ENCODE measurements around the gene ZNF804B. TPM values are rescaled to one million over a fixed set of nuclear protein-coding genes. Genes with fewer than 3 reads are reported as not detected.

ZNF804B gene
- total RNA-seq, 1 donor from 2014 or later: not detected

DNA sequence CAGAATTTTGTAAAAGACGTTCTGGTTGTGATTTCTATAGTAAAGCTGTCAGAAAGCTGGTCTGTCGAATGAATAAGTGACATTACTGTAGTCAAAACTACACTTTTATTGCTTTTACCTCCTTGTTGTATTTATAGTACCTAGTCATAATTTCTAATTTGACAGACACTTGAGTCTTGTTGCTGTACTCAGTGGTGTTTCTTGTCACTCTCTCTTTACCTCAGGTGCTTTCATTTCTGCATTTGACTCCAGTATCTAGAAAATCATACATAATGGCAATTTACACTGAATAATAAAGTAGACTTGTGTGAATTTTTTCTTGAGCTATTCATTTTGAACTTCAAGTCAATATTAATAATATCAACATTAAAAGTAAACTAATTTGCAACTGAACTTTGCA lies 293.6 kb downstream of the ZNF804B start:
- no peak overlapping the region for H3K9ac ChIP-seq (ENCODE audit: low read depth in 1 of 3, low read length in 3 of 3)
- no peaks in the 10 kb centered on the region for H3K4me1 ChIP-seq (ENCODE audit: control insufficient read depth in 3 of 3, insufficient read depth in 3 of 3, low read length in 3 of 3)
- no peaks in the 10 kb centered on the region for H3K9me3 ChIP-seq (ENCODE audit: control insufficient read depth in 3 of 3, low read length in 3 of 3)
- no peak overlapping the region for H3K4me3 ChIP-seq (ENCODE audit: low read length in 3 of 3)
- H3K27ac ChIP-seq (ENCODE audit: low read depth, low read length): no peak overlapping the region
- H3K36me3 ChIP-seq (ENCODE audit: control insufficient read depth in 3 of 3, insufficient read depth in 3 of 3, low read length in 3 of 3): no peaks in the 10 kb centered on the region
- no peaks in the 10 kb centered on the region for H3K27me3 ChIP-seq (ENCODE audit: control insufficient read depth in 3 of 3, insufficient read depth in 3 of 3, low read length in 3 of 3)

DNA sequence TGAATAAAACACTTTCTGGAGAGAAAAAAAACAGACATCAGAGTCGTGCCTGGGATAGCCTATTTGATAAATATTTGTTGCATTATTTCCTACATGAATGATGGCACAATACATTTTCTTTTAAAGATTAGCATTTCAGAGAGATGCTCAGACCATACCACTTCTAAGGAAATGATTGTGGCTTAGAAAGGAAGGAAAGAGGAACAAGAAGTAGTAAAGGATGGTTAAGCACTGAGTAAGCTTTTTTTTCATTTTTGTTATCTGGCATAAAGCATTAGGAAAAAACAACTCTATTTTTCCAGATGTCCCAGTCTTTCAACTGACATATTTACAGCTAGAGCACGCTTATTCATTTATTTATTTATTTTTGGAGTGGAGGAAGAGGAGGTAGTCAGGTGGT lies 294.9 kb downstream of the ZNF804B start:
- Histone ChIP-seq H3K27me3 (ENCODE audit: control insufficient read depth in 3 of 3, insufficient read depth in 3 of 3, low read length in 3 of 3) (no peaks in the 10 kb centered on the region), H3K9ac (ENCODE audit: low read depth in 1 of 3, low read length in 3 of 3) (no peak overlapping the region), H3K27ac (ENCODE audit: low read depth, low read length) (no peak overlapping the region)

DNA sequence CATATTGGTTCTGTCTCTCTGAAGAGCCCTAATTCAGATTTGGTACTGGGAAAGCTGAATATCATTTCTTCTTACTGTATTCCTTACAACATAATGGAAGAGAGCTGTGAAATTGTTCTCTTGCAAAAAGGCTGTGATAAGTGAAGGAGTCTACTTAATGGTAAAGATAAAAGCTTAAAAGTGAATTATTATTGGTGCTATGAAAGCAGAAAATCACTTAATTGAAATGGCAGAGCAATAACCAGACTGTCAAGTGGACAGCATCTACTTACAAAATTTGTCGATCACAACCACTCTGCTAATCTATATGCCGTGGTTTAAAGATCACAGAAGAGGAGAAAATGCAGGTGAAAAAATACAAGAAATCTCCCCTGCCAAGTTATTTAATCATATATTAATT lies 300.7 kb downstream of the ZNF804B start:
- Histone ChIP-seq H3K36me3 (ENCODE audit: control insufficient read depth in 3 of 3, insufficient read depth in 3 of 3, low read length in 3 of 3) (no peaks in the 10 kb centered on the region), H3K4me1 (ENCODE audit: control insufficient read depth in 3 of 3, insufficient read depth in 3 of 3, low read length in 3 of 3) (no peaks in the 10 kb centered on the region), H3K4me3 (ENCODE audit: low read length in 3 of 3) (no peak overlapping the region), H3K27ac (ENCODE audit: low read depth, low read length) (no peak overlapping the region), H3K27me3 (ENCODE audit: control insufficient read depth in 3 of 3, insufficient read depth in 3 of 3, low read length in 3 of 3) (no peaks in the 10 kb centered on the region), H3K9ac (ENCODE audit: low read depth in 1 of 3, low read length in 3 of 3) (no peak overlapping the region), H3K9me3 (ENCODE audit: control insufficient read depth in 3 of 3, low read length in 3 of 3) (no peaks in the 10 kb centered on the region)

More for the DNA sequence above, 294.9 kb downstream of the ZNF804B start:
- Histone ChIP-seq H3K9me3 (ENCODE audit: control insufficient read depth in 3 of 3, low read length in 3 of 3) (no peaks in the 10 kb centered on the region), H3K4me3 (ENCODE audit: low read length in 3 of 3) (no peak overlapping the region), H3K36me3 (ENCODE audit: control insufficient read depth in 3 of 3, insufficient read depth in 3 of 3, low read length in 3 of 3) (no peaks in the 10 kb centered on the region), H3K4me1 (ENCODE audit: control insufficient read depth in 3 of 3, insufficient read depth in 3 of 3, low read length in 3 of 3) (no peaks in the 10 kb centered on the region)

DNA sequence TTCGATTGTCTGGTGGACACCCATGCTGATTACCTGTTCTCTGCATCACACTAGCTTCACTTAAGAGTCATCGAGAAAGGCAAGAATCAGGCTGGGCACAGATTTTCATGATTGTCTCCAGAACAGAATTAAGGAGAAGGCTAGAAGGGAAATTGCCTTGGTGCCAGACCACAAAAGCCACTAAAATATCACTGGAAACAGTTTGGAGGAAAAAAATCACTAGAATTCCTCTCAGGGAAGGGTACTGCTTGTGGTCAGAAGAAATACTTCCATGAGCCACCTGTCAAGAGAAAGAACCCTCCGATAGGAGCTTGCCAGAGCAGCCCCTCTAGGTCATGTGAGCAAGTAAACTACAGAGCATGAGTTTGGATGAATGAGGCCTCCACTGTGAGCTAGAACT lies 305.3 kb downstream of the ZNF804B start:
- Histone ChIP-seq H3K4me1 (ENCODE audit: control insufficient read depth in 3 of 3, insufficient read depth in 3 of 3, low read length in 3 of 3) (no peaks in the 10 kb centered on the region), H3K9me3 (ENCODE audit: control insufficient read depth in 3 of 3, low read length in 3 of 3) (no peaks in the 10 kb centered on the region), H3K27me3 (ENCODE audit: control insufficient read depth in 3 of 3, insufficient read depth in 3 of 3, low read length in 3 of 3) (no peaks in the 10 kb centered on the region), H3K27ac (ENCODE audit: low read depth, low read length) (no peak overlapping the region), H3K4me3 (ENCODE audit: low read length in 3 of 3) (no peak overlapping the region), H3K36me3 (ENCODE audit: control insufficient read depth in 3 of 3, insufficient read depth in 3 of 3, low read length in 3 of 3) (no peaks in the 10 kb centered on the region), H3K9ac (ENCODE audit: low read depth in 1 of 3, low read length in 3 of 3) (no peak overlapping the region)

DNA sequence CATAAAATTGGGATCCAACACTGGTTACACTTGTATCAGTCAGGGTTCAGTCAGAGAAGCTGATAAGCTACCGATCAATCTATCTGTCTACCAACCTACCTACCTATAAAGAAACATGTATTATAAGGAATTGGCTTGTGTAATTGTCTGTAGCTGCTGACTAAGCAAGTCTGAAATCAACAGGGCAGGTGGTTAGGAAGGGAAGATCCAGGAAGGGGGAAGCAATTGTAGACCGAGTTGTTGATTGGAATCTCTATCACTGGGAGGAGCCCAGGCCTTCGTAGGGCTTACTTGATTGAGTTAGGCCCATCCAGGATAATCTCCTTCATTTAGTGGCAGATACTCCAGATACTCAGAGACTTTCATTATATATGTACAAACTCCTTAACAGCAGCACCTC lies 307.5 kb downstream of the ZNF804B start:
- Histone ChIP-seq H3K27me3 (ENCODE audit: control insufficient read depth in 3 of 3, insufficient read depth in 3 of 3, low read length in 3 of 3) (no peaks in the 10 kb centered on the region), H3K9ac (ENCODE audit: low read depth in 1 of 3, low read length in 3 of 3) (no peak overlapping the region), H3K36me3 (ENCODE audit: control insufficient read depth in 3 of 3, insufficient read depth in 3 of 3, low read length in 3 of 3) (no peaks in the 10 kb centered on the region), H3K27ac (ENCODE audit: low read depth, low read length) (no peak overlapping the region), H3K4me1 (ENCODE audit: control insufficient read depth in 3 of 3, insufficient read depth in 3 of 3, low read length in 3 of 3) (no peaks in the 10 kb centered on the region), H3K4me3 (ENCODE audit: low read length in 3 of 3) (no peak overlapping the region), H3K9me3 (ENCODE audit: control insufficient read depth in 3 of 3, low read length in 3 of 3) (no peaks in the 10 kb centered on the region)

DNA sequence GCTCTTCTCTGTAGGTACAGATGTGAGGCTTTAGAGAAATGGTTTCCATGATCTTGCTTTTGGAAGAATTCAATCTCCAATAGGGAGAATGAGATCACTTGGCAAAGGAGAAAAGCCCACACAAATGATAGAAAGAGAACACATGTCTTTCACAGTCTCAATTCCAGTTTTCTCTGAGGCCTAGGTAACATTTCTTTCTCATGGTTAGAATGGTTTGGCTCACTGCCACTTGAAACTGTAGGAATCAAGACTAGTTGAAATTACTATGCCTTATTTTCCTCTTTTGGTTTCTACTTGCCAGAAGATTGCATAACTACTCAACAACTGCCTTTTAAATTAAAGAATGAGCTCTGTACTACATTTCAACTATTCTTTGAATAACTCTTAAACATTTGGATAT lies 312.6 kb downstream of the ZNF804B start:
- no peak overlapping the region for H3K9ac ChIP-seq (ENCODE audit: low read depth in 1 of 3, low read length in 3 of 3)
- H3K9me3 ChIP-seq (ENCODE audit: control insufficient read depth in 3 of 3, low read length in 3 of 3): no peaks in the 10 kb centered on the region
- no peaks in the 10 kb centered on the region for H3K36me3 ChIP-seq (ENCODE audit: control insufficient read depth in 3 of 3, insufficient read depth in 3 of 3, low read length in 3 of 3)
- H3K4me3 ChIP-seq (ENCODE audit: low read length in 3 of 3): no peak overlapping the region
- no peaks in the 10 kb centered on the region for H3K4me1 ChIP-seq (ENCODE audit: control insufficient read depth in 3 of 3, insufficient read depth in 3 of 3, low read length in 3 of 3)
- no peak overlapping the region for H3K27ac ChIP-seq (ENCODE audit: low read depth, low read length)
- H3K27me3 ChIP-seq (ENCODE audit: control insufficient read depth in 3 of 3, insufficient read depth in 3 of 3, low read length in 3 of 3): no peaks in the 10 kb centered on the region

DNA sequence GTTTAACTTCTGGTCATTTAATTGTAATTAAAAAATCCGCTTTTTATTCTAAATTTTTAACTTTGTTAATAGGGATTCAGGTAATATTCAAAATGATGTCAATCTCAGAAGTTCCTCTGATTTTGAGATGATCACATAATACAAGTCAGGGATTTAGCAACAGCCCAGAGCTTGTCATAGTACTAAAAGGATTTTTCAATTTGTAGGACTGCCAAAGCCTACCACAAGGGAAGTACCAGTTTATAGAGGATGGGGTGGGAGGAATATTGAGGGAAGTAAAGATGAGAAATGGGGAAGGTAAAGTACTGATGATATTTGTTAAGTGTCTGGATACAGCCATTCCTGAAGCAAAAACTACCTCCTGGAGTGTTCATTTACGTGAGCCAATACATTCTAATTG lies 314.3 kb downstream of the ZNF804B start:
- Histone ChIP-seq H3K4me1 (ENCODE audit: control insufficient read depth in 3 of 3, insufficient read depth in 3 of 3, low read length in 3 of 3) (no peaks in the 10 kb centered on the region), H3K36me3 (ENCODE audit: control insufficient read depth in 3 of 3, insufficient read depth in 3 of 3, low read length in 3 of 3) (no peaks in the 10 kb centered on the region), H3K4me3 (ENCODE audit: low read length in 3 of 3) (no peak overlapping the region), H3K27me3 (ENCODE audit: control insufficient read depth in 3 of 3, insufficient read depth in 3 of 3, low read length in 3 of 3) (no peaks in the 10 kb centered on the region), H3K9me3 (ENCODE audit: control insufficient read depth in 3 of 3, low read length in 3 of 3) (no peaks in the 10 kb centered on the region), H3K9ac (ENCODE audit: low read depth in 1 of 3, low read length in 3 of 3) (no peak overlapping the region), H3K27ac (ENCODE audit: low read depth, low read length) (no peak overlapping the region)

DNA sequence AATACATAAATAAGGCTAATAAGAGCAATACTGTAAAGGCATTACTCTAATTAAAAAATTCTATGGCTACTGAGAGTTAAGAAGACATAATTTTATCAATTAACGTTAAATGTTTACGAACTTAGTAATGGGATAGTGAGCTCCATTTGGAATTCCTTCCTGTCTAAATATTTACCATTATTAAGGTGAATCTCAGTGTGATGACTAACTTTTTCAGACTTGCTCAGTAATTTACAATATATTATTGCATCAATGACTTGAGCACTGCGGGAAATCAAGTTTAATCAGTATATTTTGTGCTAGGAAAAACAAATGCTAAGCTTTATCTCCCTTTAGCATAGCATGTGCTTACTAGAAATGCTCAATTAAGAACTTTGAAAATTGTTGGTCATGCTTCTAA lies 318.5 kb downstream of the ZNF804B start:
- Histone ChIP-seq H3K9ac (ENCODE audit: low read depth in 1 of 3, low read length in 3 of 3) (no peak overlapping the region), H3K36me3 (ENCODE audit: control insufficient read depth in 3 of 3, insufficient read depth in 3 of 3, low read length in 3 of 3) (no peaks in the 10 kb centered on the region), H3K27me3 (ENCODE audit: control insufficient read depth in 3 of 3, insufficient read depth in 3 of 3, low read length in 3 of 3) (no peaks in the 10 kb centered on the region), H3K27ac (ENCODE audit: low read depth, low read length) (no peak overlapping the region), H3K9me3 (ENCODE audit: control insufficient read depth in 3 of 3, low read length in 3 of 3) (no peaks in the 10 kb centered on the region), H3K4me3 (ENCODE audit: low read length in 3 of 3) (no peak overlapping the region), H3K4me1 (ENCODE audit: control insufficient read depth in 3 of 3, insufficient read depth in 3 of 3, low read length in 3 of 3) (no peaks in the 10 kb centered on the region)

DNA sequence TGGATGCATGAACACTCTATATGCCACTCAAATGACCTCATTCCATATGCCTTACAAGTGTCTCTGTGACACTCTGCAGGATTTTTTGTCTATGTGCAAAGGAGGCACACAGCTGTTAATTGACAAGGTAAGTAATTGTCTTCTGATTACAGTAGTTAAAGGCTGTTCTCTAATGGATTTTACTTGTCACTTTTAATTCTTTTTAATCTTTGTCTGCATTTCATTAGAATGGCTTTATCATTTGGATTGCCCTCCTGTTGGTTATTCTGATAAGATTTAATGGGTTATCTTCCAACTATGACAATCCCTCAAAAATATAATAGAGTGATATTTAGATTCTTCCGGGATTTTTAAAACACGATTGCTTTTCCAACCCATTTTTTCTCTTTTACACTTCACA lies 326.1 kb downstream of the ZNF804B start:
- Histone ChIP-seq H3K4me3 (ENCODE audit: low read length in 3 of 3) (no peak overlapping the region), H3K27ac (ENCODE audit: low read depth, low read length) (no peak overlapping the region), H3K4me1 (ENCODE audit: control insufficient read depth in 3 of 3, insufficient read depth in 3 of 3, low read length in 3 of 3) (no peaks in the 10 kb centered on the region), H3K36me3 (ENCODE audit: control insufficient read depth in 3 of 3, insufficient read depth in 3 of 3, low read length in 3 of 3) (no peaks in the 10 kb centered on the region), H3K9ac (ENCODE audit: low read depth in 1 of 3, low read length in 3 of 3) (no peak overlapping the region), H3K27me3 (ENCODE audit: control insufficient read depth in 3 of 3, insufficient read depth in 3 of 3, low read length in 3 of 3) (no peaks in the 10 kb centered on the region), H3K9me3 (ENCODE audit: control insufficient read depth in 3 of 3, low read length in 3 of 3) (no peaks in the 10 kb centered on the region)

DNA sequence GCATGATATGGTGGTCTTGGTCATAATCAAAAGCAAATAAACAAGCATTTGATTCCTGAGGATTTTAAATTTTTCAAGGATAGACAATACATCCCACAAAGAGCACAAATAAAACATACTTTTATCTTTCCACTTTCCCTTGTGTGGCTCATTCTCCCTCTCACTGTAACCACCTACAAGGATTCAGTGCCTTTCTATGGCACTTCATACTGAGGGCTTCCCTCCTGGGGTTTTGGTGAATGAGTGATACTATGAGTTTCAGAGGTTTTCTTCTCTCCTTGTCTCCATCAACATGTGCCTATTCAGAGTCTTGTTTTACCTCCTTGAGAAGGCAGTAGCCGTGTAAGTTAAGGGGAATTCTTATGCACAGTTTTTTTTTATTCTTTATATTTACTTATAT lies 332.1 kb downstream of the ZNF804B start:
- Histone ChIP-seq H3K27me3 (ENCODE audit: control insufficient read depth in 3 of 3, insufficient read depth in 3 of 3, low read length in 3 of 3) (no peaks in the 10 kb centered on the region), H3K4me1 (ENCODE audit: control insufficient read depth in 3 of 3, insufficient read depth in 3 of 3, low read length in 3 of 3) (no peaks in the 10 kb centered on the region), H3K4me3 (ENCODE audit: low read length in 3 of 3) (no peak overlapping the region), H3K27ac (ENCODE audit: low read depth, low read length) (no peak overlapping the region), H3K9ac (ENCODE audit: low read depth in 1 of 3, low read length in 3 of 3) (no peak overlapping the region), H3K36me3 (ENCODE audit: control insufficient read depth in 3 of 3, insufficient read depth in 3 of 3, low read length in 3 of 3) (no peaks in the 10 kb centered on the region), H3K9me3 (ENCODE audit: control insufficient read depth in 3 of 3, low read length in 3 of 3) (no peaks in the 10 kb centered on the region)

DNA sequence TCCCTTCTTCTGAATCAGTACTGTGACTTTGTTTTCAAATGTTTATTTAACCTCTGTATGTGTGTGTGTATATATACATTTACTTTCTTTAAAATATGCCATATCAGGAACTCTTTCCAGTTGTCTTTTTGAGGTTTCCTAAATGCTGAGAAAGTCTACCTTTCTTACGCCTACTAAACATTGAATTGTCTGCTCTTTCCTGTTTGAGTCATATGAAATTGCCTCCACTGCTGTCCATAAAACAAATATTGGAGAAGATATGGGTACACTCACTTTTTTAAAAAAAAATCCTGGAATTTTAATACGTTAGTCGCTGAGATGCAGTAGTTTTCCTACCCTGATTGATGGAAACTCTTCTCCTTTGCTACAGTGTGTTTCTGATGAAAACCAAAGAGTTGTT lies 334.8 kb downstream of the ZNF804B start:
- H3K27ac ChIP-seq (ENCODE audit: low read depth, low read length): no peak overlapping the region
- H3K27me3 ChIP-seq (ENCODE audit: control insufficient read depth in 3 of 3, insufficient read depth in 3 of 3, low read length in 3 of 3): no peaks in the 10 kb centered on the region
- H3K36me3 ChIP-seq (ENCODE audit: control insufficient read depth in 3 of 3, insufficient read depth in 3 of 3, low read length in 3 of 3): no peaks in the 10 kb centered on the region
- no peak overlapping the region for H3K4me3 ChIP-seq (ENCODE audit: low read length in 3 of 3)
- no peaks in the 10 kb centered on the region for H3K4me1 ChIP-seq (ENCODE audit: control insufficient read depth in 3 of 3, insufficient read depth in 3 of 3, low read length in 3 of 3)
- H3K9ac ChIP-seq (ENCODE audit: low read depth in 1 of 3, low read length in 3 of 3): no peak overlapping the region
- H3K9me3 ChIP-seq (ENCODE audit: control insufficient read depth in 3 of 3, low read length in 3 of 3): no peaks in the 10 kb centered on the region

Measured in skeletal muscle tissue (tissue), 4 donors.